Stomach (tissue), 9 donors: ENCODE measurements around the gene UNC93A. TPM values are rescaled to one million over a fixed set of nuclear protein-coding genes. Genes with fewer than 3 reads are reported as not detected.

Experiments used
- DNase-seq, 2 donors: peaks; one replicate each; pipeline versions ENCODE4 v3.0.0 to v3.0.0-alpha.2; 2013 to 2019
- H3K27ac ChIP-seq, 5 donors: fragments of 200-600 bp in 4 of 5; sonication (generic) in 4 of 5; one replicate each; pipeline ENCODE4 v1.5.1; 2013 to 2019; ENCODE audit warnings: mild to moderate bottlenecking in 1 of 5, moderate library complexity in 1 of 5
- H3K27me3 ChIP-seq, 3 donors: fragments of 200-600 bp; sonication (generic); one replicate each; pipeline ENCODE4 v1.5.1; 2017 to 2019; ENCODE audit warnings: mixed run types in 1 of 3
- H3K36me3 ChIP-seq, 4 donors: fragments of 200-600 bp; sonication (generic); 1 replicate in 3 of 4; 2 replicates in 1 of 4; pipeline ENCODE4 v1.5.1; 2016 to 2019
- H3K4me1 ChIP-seq, 4 donors: fragments of 200-600 bp; sonication (generic); one replicate each; pipeline ENCODE4 v1.5.1; 2016 to 2019
- H3K4me3 ChIP-seq, 4 donors: fragments of 200-600 bp; sonication (generic) in 3 of 4; one replicate each; pipeline ENCODE4 v1.5.1; 2016 to 2019; ENCODE audit warnings: mild to moderate bottlenecking in 1 of 4
- H3K9me3 ChIP-seq, 4 donors: fragments of 200-600 bp; sonication (generic); one replicate each; pipeline ENCODE4 v1.5.1; 2016 to 2019
- CTCF ChIP-seq, 7 experiments: fragments of 450-650 bp in 4 of 7; fragments of 200-600 bp in 3 of 7; sonication (generic) in 3 of 7; IDR thresholded peaks; one replicate each; pipeline ENCODE4 v1.5.1; 2016 to 2019; ENCODE audit warnings: antibody characterized with exemption in 7 of 7, control low read depth in 2 of 7, mild to moderate bottlenecking in 1 of 7
- EP300 ChIP-seq: sonication (generic); formaldehyde crosslinking; IDR thresholded peaks from one replicate; pipeline ENCODE4 v1.6.1; 2017; ENCODE audit warnings: antibody characterized with exemption
- POLR2A ChIP-seq, 4 donors: fragments of 450-650 bp; IDR thresholded peaks; one replicate each; pipeline ENCODE4 v1.6.1; 2016; ENCODE audit warnings: antibody characterized with exemption in 4 of 4, control low read depth in 2 of 4, mild to moderate bottlenecking in 1 of 4, moderate library complexity in 1 of 4
- POLR2AphosphoS5 ChIP-seq, 3 donors: sonication (generic); formaldehyde crosslinking; IDR thresholded peaks; one replicate each; pipeline ENCODE4 v1.6.1; 2016; ENCODE audit warnings: antibody characterized with exemption in 3 of 3
- WGBS, 5 donors: extraction: QIAGEN DNeasy Blood & Tissue Kit in 3 of 5; methylation state at CpG; one replicate each; pipeline versions ENCODE4 v1.1.5 to v1.1.7; 2013 to 2018; 5-methylcytosine and 5-hydroxymethylcytosine counted together
- intact Hi-C: fragments of 100-400 bp; cut with DNase I; formaldehyde crosslinking; loops from one replicate; pipeline ENCODE4 v1.15.1; 2023; ENCODE audit warnings: low total_unique reads
- polyA plus RNA-seq, 3 donors: library from polyadenylated mRNA; stranded (reverse); fragments of 200-250 nt; gene quantifications; one replicate each; pipeline ENCODE4 v1.2.3, GENCODE V29; 2013
- total RNA-seq, 5 donors: library from RNA; depleted of rRNA; stranded (reverse); fragments of >200 nt; gene quantifications; one replicate each; pipeline versions ENCODE4 v1.1.0 to v1.2.3, GENCODE V29; 2014 to 2016
- donor health status: healthy with polysubstance abuse.
- donor health status: Bipolar disorder and iron deficiency.
- donor health status: healthy.

UNC93A gene
- total and polyA plus RNA-seq, 8 donors = 0.13 to 0.73 TPM; not detected in 6

GRCh38 chr6:167267921-167268401 is 23.2 kb upstream of the UNC93A start:
- TF ChIP-seq POLR2A (IDR thresholded peaks at IDR 0.05) = no peak
- TF ChIP-seq CTCF (IDR thresholded peaks at IDR 0.05) = no peak
- no peak for TF ChIP-seq EP300
- no peak for TF ChIP-seq POLR2AphosphoS5 (IDR thresholded peaks at IDR 0.05)
- WGBS, 5 donors = 82 to 95% (median 88%) methylated on average over 3 to 12 of the region's 12 CpGs
- no peaks in the 10 kb centered on the region for H3K9me3 ChIP-seq
- no peaks in the 10 kb centered on the region for H3K27me3 ChIP-seq
- no peak overlapping the region for H3K27ac ChIP-seq
- H3K4me1 ChIP-seq = peaks cover 0 to 10% (median 3%) of the 10 kb centered on the region in 4 donors
- intact Hi-C loops = no loop called here
- H3K36me3 ChIP-seq = no peaks in the 10 kb centered on the region
- peak in 1 of 2 donors; percentile 25 for DNase-seq
- no peak overlapping the region for H3K4me3 ChIP-seq

DNA sequence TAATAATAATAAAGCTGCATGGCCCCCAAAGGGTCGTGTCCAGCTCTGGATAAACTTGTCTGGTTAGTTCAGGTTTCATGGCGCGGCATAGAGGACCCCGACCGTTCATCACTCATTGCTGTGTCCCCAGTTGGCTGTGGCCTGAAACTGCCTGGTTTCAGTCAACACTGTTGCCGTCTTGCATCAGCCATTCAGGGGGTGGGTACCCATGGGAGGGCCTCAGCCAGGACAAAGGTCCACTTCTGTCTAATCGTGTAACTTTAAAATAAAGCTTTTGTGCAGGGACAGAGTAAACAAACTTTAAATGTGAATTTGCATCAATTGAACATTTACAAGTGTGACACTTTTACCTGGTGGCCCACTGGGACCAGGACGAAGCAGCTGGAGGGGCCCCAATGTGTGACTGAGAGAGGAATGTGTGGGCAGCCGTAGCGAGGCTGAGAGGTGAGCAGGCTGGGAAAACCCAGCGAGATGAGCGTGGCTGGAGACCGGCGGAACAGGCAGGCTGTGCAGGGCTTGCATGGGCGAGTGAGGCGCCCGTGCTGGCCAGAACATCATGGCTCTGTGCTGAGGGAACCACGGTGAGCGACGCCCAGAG is 22.3 kb upstream of the UNC93A start:
- Histone ChIP-seq H3K27ac (no peak overlapping the region), H3K27me3 (no peaks in the 10 kb centered on the region), H3K4me1 (peaks cover 0 to 10% (median 3%) of the 10 kb centered on the region in 4 donors), H3K36me3 (no peaks in the 10 kb centered on the region), H3K4me3 (no peak overlapping the region), H3K9me3 (no peaks in the 10 kb centered on the region)
- 64 to 75% (median 69%) methylated on average over 20 of the region's 20 CpGs for WGBS, 5 donors
- TF ChIP-seq EP300 (no peak), CTCF (IDR thresholded peaks at IDR 0.05) (no peak), POLR2AphosphoS5 (IDR thresholded peaks at IDR 0.05) (no peak), POLR2A (IDR thresholded peaks at IDR 0.05) (no peak)
- intact Hi-C loops = no loop called here
- peak in 1 of 2 donors; percentile 78 for DNase-seq

- WGBS, 5 donors = 87 to 93% (median 90%) methylated on average over 26 of the region's 26 CpGs
- Histone ChIP-seq H3K9me3 (no peaks in the 10 kb centered on the region), H3K4me1 (peaks cover 0 to 10% (median 3%) of the 10 kb centered on the region in 4 donors), H3K27me3 (no peaks in the 10 kb centered on the region), H3K36me3 (no peaks in the 10 kb centered on the region), H3K27ac (no peak overlapping the region), H3K4me3 (no peak overlapping the region)
- intact Hi-C loops = no loop called here
- peak in 1 of 2 donors; percentile 42 for DNase-seq
- no peak for TF ChIP-seq CTCF (IDR thresholded peaks at IDR 0.05)
- no peak for TF ChIP-seq POLR2A (IDR thresholded peaks at IDR 0.05)
- no peak for TF ChIP-seq EP300
- TF ChIP-seq POLR2AphosphoS5 (IDR thresholded peaks at IDR 0.05) = no peak
These were observed 20.4 kb upstream of the UNC93A start for GRCh38 chr6:167270499-167271311.

GRCh38 chr6:167272151-167272550 is 19.0 kb upstream of the UNC93A start:
- H3K36me3 ChIP-seq = no peaks in the 10 kb centered on the region
- TF ChIP-seq POLR2AphosphoS5 (IDR thresholded peaks at IDR 0.05) = no peak
- TF ChIP-seq POLR2A (IDR thresholded peaks at IDR 0.05) = no peak
- TF ChIP-seq EP300 = no peak
- no peak for TF ChIP-seq CTCF (IDR thresholded peaks at IDR 0.05)
- no peak overlapping the region for H3K27ac ChIP-seq
- peaks cover 0 to 6% (median 0%) of the 10 kb centered on the region in 4 donors for H3K4me1 ChIP-seq
- intact Hi-C loops = no loop called here
- no peaks in the 10 kb centered on the region for H3K9me3 ChIP-seq
- 54 to 72% (median 57%) methylated on average over 6 of the region's 6 CpGs for WGBS, 5 donors
- H3K4me3 ChIP-seq = no peak overlapping the region
- DNase-seq = no peak
- peaks cover 0 to 9% (median 0%) of the 10 kb centered on the region in 3 donors for H3K27me3 ChIP-seq
